Left ventricle myocardium inferior (tissue), 1 donor: ENCODE results near the gene ESR1. TPM values are rescaled to one million over a fixed set of nuclear protein-coding genes. Genes with fewer than 3 reads are reported as not detected.

Source experiments
- DNase-seq: peaks from one replicate; pipeline ENCODE4 v3.0.0-alpha.2; 2020
- H3K27ac ChIP-seq: fragments of 200-600 bp; replicated peaks from 2 replicates; pipeline ENCODE4 v1.8.0; 2021
- H3K27me3 ChIP-seq: fragments of 200-600 bp; 2 replicates; pipeline ENCODE4 v1.8.0; 2021; ENCODE audit warnings: low read depth
- H3K36me3 ChIP-seq: fragments of 200-600 bp; 2 replicates; pipeline ENCODE4 v1.8.0; 2021
- H3K4me1 ChIP-seq: fragments of 200-600 bp; 2 replicates; pipeline ENCODE4 v1.8.0; 2021
- H3K4me3 ChIP-seq: fragments of 200-600 bp; 2 replicates; pipeline ENCODE4 v1.8.0; 2021; ENCODE audit warnings: mild to moderate bottlenecking, moderate library complexity
- H3K9me3 ChIP-seq: fragments of 200-600 bp; replicated peaks from 2 replicates; pipeline ENCODE4 v1.8.0; 2021
- CTCF ChIP-seq: fragments of 200-600 bp; IDR thresholded peaks from 2 replicates; pipeline ENCODE4 v1.8.0; 2021; ENCODE audit warnings: antibody characterized with exemption, mild to moderate bottlenecking, borderline replicate concordance
- intact Hi-C: fragments of 100-400 bp; cut with micrococcal nuclease; formaldehyde crosslinking; loops from one replicate; pipeline ENCODE4 v1.11.0; 2022
- total RNA-seq: library from RNA; stranded (reverse); fragmentation: NEBNext Ultra II Directional; extraction: Animal tissue kit (Norgen Biotek cat#: 25700); gene quantifications from one replicate; pipeline ENCODE4 v1.2.1, GENCODE V29; 2021
- donor health status: DM: no; HTN: yes; CAD: no; lungs with severe emphysema.

Gene ESR1
- total RNA-seq, 1 donor from 2014 or later = 1.6 TPM

DNA sequence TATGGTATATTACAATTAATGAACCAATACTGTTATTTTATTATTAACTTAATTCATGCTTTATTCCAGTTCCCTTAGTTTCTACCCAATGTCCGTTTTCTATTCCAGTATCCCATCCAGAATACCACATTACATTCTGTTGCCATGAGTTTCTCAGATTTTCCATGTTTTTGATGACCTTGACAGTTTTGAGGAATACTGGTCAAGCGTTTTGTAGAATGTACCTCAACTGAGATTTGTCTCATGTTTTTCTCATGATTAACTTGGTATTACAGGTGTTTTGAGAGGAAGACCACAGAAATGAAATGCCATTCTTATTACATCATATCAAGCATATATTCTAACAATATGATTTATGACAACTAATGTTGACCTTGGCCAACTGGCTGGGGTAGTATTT, 23.8 kb upstream of the ESR1 start:
- TF ChIP-seq CTCF = no peak
- H3K27me3 ChIP-seq = peaks cover 14% of the 10 kb centered on the region
- H3K9me3 ChIP-seq = peaks cover 10% of the 10 kb centered on the region
- intact Hi-C loops = no loop called here
- H3K36me3 ChIP-seq = no peaks in the 10 kb centered on the region
- no peak overlapping the region for H3K27ac ChIP-seq
- DNase-seq = no peak
- no peaks in the 10 kb centered on the region for H3K4me1 ChIP-seq
- no peak overlapping the region for H3K4me3 ChIP-seq

GRCh38 chr6:151784441-151785214, 22.9 kb upstream of the ESR1 start:
- H3K9me3 ChIP-seq = peaks cover 10% of the 10 kb centered on the region
- no peak overlapping the region for H3K27ac ChIP-seq
- no peak overlapping the region for H3K4me3 ChIP-seq
- no peaks in the 10 kb centered on the region for H3K4me1 ChIP-seq
- no peak for DNase-seq
- H3K36me3 ChIP-seq = no peaks in the 10 kb centered on the region
- no peak for TF ChIP-seq CTCF
- intact Hi-C loops = no loop called here
- peaks cover 14% of the 10 kb centered on the region for H3K27me3 ChIP-seq

- no peak for DNase-seq
- no peaks in the 10 kb centered on the region for H3K36me3 ChIP-seq
- H3K4me1 ChIP-seq = peaks cover 14% of the 10 kb centered on the region
- peaks cover 13% of the 10 kb centered on the region for H3K27me3 ChIP-seq
- no peak overlapping the region for H3K4me3 ChIP-seq
- intact Hi-C loops = no loop called here
- TF ChIP-seq CTCF = no peak
- H3K27ac ChIP-seq = no peak overlapping the region
- H3K9me3 ChIP-seq = no peaks in the 10 kb centered on the region
Measured at GRCh38 chr6:151796842-151797530, 10.5 kb upstream of the ESR1 start.

DNA sequence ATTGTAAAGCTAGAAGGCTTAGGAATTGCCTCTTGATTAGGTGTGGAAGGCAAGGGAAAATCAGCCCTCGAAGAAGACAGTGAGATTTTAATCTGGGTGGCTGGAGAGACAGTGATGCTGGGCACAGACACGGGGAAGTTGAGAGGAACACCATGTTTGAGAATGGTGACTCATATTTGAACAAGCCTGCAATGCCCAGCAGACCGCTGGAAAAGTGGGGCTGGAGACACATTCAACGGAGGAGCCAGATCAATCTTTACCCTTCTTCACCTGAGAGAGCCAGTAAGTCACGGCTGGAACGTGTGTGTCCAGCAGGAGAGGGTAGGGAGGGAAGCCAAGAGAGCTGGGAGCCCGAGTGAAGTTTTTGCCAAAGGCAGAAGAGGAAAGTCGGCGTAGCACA, 3.7 kb upstream of the ESR1 start:
- no peak for DNase-seq
- H3K27me3 ChIP-seq = peaks cover 35% of the 10 kb centered on the region
- no peaks in the 10 kb centered on the region for H3K9me3 ChIP-seq
- H3K36me3 ChIP-seq = no peaks in the 10 kb centered on the region
- H3K4me1 ChIP-seq = peaks cover 37% of the 10 kb centered on the region
- TF ChIP-seq CTCF = no peak
- H3K27ac ChIP-seq = no peak overlapping the region
- no peak overlapping the region for H3K4me3 ChIP-seq
- intact Hi-C loops = no loop called here

DNA sequence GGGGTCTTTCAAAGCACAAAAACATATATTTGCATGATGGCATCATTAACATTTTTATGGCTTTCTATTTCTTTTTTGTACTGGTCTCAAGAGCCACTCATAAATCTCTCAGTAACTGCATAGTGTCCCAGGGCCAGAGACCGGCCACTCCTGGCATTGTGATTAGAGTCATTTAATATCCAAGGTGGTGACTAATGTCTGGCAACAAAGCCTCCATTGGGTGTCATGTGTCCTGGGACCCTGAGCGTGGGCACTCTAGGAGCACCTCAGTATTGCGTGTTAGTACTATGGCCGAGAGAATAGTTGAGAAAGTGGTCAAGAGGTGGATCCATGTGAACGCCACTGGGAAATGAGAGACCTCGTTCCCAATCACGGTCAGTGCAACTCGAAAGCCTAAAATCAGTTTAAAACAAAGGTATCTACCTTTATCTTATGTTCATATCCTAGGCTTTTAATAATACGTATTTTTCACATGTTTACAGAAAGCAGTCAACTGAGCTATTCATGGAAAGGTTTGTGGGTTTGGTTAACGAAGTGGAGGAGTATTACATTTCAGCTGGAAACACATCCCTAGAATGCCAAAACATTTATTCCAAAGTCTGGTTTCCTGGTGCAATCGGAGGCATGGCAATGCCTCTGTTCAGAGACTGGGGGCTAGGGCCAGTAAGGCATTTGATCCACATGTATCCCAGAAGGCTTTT, 2.7 kb upstream of the ESR1 start:
- no peak overlapping the region for H3K27ac ChIP-seq
- intact Hi-C loops = no loop called here
- no peaks in the 10 kb centered on the region for H3K36me3 ChIP-seq
- peaks cover 45% of the 10 kb centered on the region for H3K4me1 ChIP-seq
- H3K4me3 ChIP-seq = no peak overlapping the region
- peaks cover 45% of the 10 kb centered on the region for H3K27me3 ChIP-seq
- TF ChIP-seq CTCF = no peak
- H3K9me3 ChIP-seq = no peaks in the 10 kb centered on the region
- DNase-seq = no peak
